OCI-LY7 (cell line): ENCODE measurements around the gene MSL3B.

Source experiments
- BruUV-seq: library from RNA; stranded (reverse); fragments of 400-500 nt; replicated peaks from 2 replicates; lab custom pipeline; 2021; lab: Mats Ljungman, UMichigan
- CTCF ChIA-PET: fragments of 300-600 bp; sonication (Branson Sonifier 250); formaldehyde crosslinking; loops from one replicate; lab custom pipeline; 2022; ENCODE audit warnings: antibody characterized with exemption; ENCODE audit not compliant: unreplicated experiment; lab: Charles Lee
- POLR2A ChIA-PET: fragments of 300-600 bp; sonication (Branson Sonifier 250); formaldehyde crosslinking; loops from one replicate; lab custom pipeline; 2022; ENCODE audit warnings: antibody characterized with exemption; lab: Charles Lee
- DNase-seq: peaks from one replicate; pipeline ENCODE4 v3.0.0-alpha.2; 2015; ENCODE audit warnings: low spot score
- H2AFZ ChIP-seq: fragments of 200-600 bp; sonication (generic), shearing (Covaris generic); 2 replicates; pipeline ENCODE4 v1.6.1; 2014; ENCODE audit warnings: mild to moderate bottlenecking, antibody characterized with exemption, low read length, moderate library complexity
- H3K27ac ChIP-seq: fragments of 200-600 bp; sonication (generic); 2 replicates; pipeline ENCODE4 v1.5.1; 2014; ENCODE audit warnings: mixed run types, low read depth, mild to moderate bottlenecking, moderate library complexity, low read length, inconsistent platforms; ENCODE audit not compliant: poor library complexity, severe bottlenecking
- H3K36me3 ChIP-seq: fragments of 200-600 bp; sonication (generic); 2 replicates; pipeline ENCODE4 v1.6.1; 2014; ENCODE audit warnings: mild to moderate bottlenecking, antibody characterized with exemption, low read length, moderate library complexity, mixed read lengths; ENCODE audit not compliant: insufficient read depth
- H3K4me1 ChIP-seq: fragments of 200-600 bp; sonication (generic); 2 replicates; pipeline ENCODE4 v1.5.1; 2014; ENCODE audit warnings: mild to moderate bottlenecking, low read length; ENCODE audit not compliant: insufficient read depth, poor library complexity, severe bottlenecking
- H3K4me2 ChIP-seq: fragments of 200-600 bp; sonication (generic); 2 replicates; pipeline ENCODE4 v1.6.1; 2014; ENCODE audit warnings: mild to moderate bottlenecking, low read length
- H3K4me3 ChIP-seq: fragments of 200-600 bp; sonication (generic); 2 replicates; pipeline ENCODE4 v1.5.1; 2014; ENCODE audit warnings: mild to moderate bottlenecking, low read depth, low read length; ENCODE audit not compliant: poor library complexity, severe bottlenecking
- H3K79me2 ChIP-seq: fragments of 200-600 bp; sonication (generic); 2 replicates; pipeline ENCODE4 v1.6.1; 2016; ENCODE audit warnings: low read depth, mild to moderate bottlenecking, low read length, moderate library complexity, mixed read lengths; ENCODE audit not compliant: insufficient read depth
- H3K9me2 ChIP-seq: fragments of 200-600 bp; sonication (generic); 2 replicates; pipeline ENCODE4 v1.6.1; 2016; ENCODE audit warnings: mild to moderate bottlenecking, low read length, mixed read lengths; ENCODE audit not compliant: insufficient read depth
- H3K9me3 ChIP-seq: fragments of 200-600 bp; sonication (generic); 2 replicates; pipeline ENCODE4 v1.6.1; 2014; ENCODE audit warnings: mild to moderate bottlenecking, mixed run types, low read length, mixed read lengths
- H4K20me1 ChIP-seq: fragments of 200-600 bp; sonication (generic); 2 replicates; pipeline ENCODE4 v1.6.1; 2014; ENCODE audit warnings: mild to moderate bottlenecking, antibody characterized with exemption, low read length, moderate library complexity, mixed read lengths; ENCODE audit not compliant: insufficient read depth
- EZH2phosphoT487 ChIP-seq: fragments of 200-600 bp; sonication (generic); IDR thresholded peaks from 2 replicates; pipeline ENCODE4 v1.6.1; 2018; ENCODE audit warnings: low read depth, borderline replicate concordance, mild to moderate bottlenecking, mixed run types, antibody characterized with exemption, low read length, moderate library complexity, mixed read lengths
- intact Hi-C: fragments of 100-400 bp; cut with micrococcal nuclease; formaldehyde crosslinking; loops from one replicate; pipeline ENCODE4 v1.10.0; 2022; ENCODE audit not compliant: unreplicated experiment
- TF ChIP-seq, protein P1 (sequence below): fragments of 200-600 bp; sonication (generic); conservative IDR thresholded peaks from 2 replicates; pipeline ENCODE4 v1.5.1; 2014; ENCODE audit warnings: mild to moderate bottlenecking, antibody characterized with exemption, low read length, moderate library complexity, mixed read lengths

Gene MSL3B

DNA sequence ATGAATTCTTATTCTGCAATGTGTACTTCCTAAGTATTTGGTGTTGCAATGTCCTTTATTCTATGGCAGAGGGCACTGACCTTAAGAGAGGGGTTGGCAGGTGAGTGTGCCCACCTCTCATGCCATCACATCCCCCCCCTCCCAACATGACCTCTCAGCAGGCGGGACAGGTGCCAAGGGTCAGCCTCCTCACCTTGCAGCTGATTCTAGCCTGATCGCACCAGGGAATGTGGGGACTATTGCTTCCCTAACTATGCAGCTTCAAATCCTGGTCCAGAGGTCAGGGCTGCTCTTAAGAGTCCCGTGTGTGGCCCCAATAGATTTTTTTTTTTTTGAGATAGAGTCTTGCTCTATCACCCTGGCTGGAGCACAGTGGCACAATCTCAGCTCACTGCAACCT lies 23.4 kb downstream of the MSL3B start:
- H3K27ac ChIP-seq: no peak overlapping the region
- H3K9me3 ChIP-seq: no peaks in the 10 kb centered on the region
- no TSS peak for BruUV-seq
- peaks cover 52% of the 10 kb centered on the region for H3K79me2 ChIP-seq
- CTCF ChIA-PET: no interaction called here
- peaks cover 9% of the 10 kb centered on the region for H4K20me1 ChIP-seq
- H3K4me1 ChIP-seq: no peaks in the 10 kb centered on the region
- intact Hi-C loops: no loop called here
- H3K4me3 ChIP-seq: no peak overlapping the region
- H3K4me2 ChIP-seq: no peak overlapping the region
- POLR2A ChIA-PET: interaction anchor here (1.2 kb wide), 1 partner anchor 16 kb away, joined by 4 read pairs; no protein-coding TSS in a partner anchor
- H2AFZ ChIP-seq: no peak overlapping the region
- no peak for DNase-seq
- no peak for TF ChIP-seq EZH2phosphoT487
- TF ChIP-seq, protein P1, sequence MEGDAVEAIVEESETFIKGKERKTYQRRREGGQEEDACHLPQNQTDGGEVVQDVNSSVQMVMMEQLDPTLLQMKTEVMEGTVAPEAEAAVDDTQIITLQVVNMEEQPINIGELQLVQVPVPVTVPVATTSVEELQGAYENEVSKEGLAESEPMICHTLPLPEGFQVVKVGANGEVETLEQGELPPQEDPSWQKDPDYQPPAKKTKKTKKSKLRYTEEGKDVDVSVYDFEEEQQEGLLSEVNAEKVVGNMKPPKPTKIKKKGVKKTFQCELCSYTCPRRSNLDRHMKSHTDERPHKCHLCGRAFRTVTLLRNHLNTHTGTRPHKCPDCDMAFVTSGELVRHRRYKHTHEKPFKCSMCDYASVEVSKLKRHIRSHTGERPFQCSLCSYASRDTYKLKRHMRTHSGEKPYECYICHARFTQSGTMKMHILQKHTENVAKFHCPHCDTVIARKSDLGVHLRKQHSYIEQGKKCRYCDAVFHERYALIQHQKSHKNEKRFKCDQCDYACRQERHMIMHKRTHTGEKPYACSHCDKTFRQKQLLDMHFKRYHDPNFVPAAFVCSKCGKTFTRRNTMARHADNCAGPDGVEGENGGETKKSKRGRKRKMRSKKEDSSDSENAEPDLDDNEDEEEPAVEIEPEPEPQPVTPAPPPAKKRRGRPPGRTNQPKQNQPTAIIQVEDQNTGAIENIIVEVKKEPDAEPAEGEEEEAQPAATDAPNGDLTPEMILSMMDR: no peak
- peaks cover 100% of the 10 kb centered on the region for H3K36me3 ChIP-seq
- no peaks in the 10 kb centered on the region for H3K9me2 ChIP-seq

DNA sequence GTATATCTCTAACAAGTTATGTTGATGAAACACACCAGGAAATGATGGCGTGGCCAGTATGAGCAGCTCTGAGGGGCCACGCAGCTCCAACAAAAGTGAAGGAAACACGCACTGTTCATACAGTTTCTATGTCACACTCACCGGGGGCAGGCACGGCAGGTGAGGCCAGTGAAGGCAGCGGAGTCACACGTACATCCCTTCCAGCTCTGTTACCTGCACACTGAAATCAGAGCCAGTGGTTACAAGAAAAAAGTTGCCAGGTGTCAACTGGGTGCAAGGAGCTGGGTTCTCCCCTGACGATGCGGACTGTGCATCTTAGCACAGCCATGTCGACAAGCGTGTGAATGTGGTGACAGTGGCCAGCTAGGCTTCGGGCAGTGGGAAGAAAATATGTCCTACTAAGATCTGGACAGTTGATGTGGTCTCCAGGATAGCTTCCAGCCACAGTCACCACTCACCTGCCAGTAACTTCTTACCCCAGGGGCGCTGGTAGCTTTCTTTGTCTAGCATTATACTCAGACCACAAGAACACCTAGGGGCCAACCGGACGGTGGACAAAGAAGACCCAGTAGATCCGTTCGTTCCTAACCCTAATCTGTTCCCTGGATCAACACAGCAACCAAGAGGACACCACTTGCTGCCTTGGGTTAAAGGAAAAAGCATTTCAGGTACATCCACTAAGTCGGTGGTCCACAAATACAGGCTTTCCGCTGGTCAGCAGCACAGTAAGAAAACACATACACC lies 23.9 kb downstream of the MSL3B start:
- Histone ChIP-seq H3K4me3 (no peak overlapping the region), H3K36me3 (peaks cover 100% of the 10 kb centered on the region), H2AFZ (no peak overlapping the region), H3K79me2 (peaks cover 55% of the 10 kb centered on the region), H3K27ac (no peak overlapping the region), H3K4me1 (no peaks in the 10 kb centered on the region), H3K4me2 (no peak overlapping the region), H3K9me2 (no peaks in the 10 kb centered on the region), H3K9me3 (no peaks in the 10 kb centered on the region), H4K20me1 (peaks cover 11% of the 10 kb centered on the region)
- intact Hi-C loops: no loop called here
- POLR2A ChIA-PET: interaction anchor here (1.2 kb wide), 1 partner anchor 17 kb away, joined by 4 read pairs; no protein-coding TSS in a partner anchor
- BruUV-seq: no TSS peak
- CTCF ChIA-PET: no interaction called here
- DNase-seq: no peak
- TF ChIP-seq EZH2phosphoT487: no peak
- TF ChIP-seq, protein P1: no peak

DNA sequence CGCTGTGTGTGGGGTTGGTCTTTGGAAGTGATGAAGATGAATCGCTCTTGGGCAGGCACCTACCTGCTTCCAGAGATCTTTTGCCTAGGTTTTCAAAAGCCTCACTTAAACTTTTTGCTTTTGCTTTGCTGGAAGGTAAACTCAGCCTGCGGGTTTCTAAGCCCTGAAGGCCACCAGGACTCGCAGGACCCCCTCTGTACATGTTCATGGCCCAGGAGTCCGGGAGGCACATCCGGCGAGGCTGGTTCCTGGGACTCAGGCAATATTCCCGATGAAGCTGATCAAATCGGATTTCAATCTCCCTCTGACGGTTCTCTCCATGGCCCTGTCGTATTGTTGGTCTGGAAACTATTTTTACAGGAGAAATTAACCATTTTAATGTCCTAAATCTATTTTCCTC lies 27.0 kb downstream of the MSL3B start:
- H3K9me3 ChIP-seq: no peaks in the 10 kb centered on the region
- intact Hi-C loops: no loop called here
- no peaks in the 10 kb centered on the region for H3K9me2 ChIP-seq
- ChIA-PET CTCF (no interaction called here), POLR2A (no interaction called here)
- no peak overlapping the region for H3K4me3 ChIP-seq
- no peak overlapping the region for H3K4me2 ChIP-seq
- H3K4me1 ChIP-seq: peaks cover 9% of the 10 kb centered on the region
- TSS peak; percentile 47 for BruUV-seq
- peaks cover 76% of the 10 kb centered on the region for H3K79me2 ChIP-seq
- H3K27ac ChIP-seq: no peak overlapping the region
- H4K20me1 ChIP-seq: peaks cover 29% of the 10 kb centered on the region
- TF ChIP-seq EZH2phosphoT487: no peak
- TF ChIP-seq, protein P1: no peak
- peaks cover 100% of the 10 kb centered on the region for H3K36me3 ChIP-seq
- DNase-seq: no peak
- no peak overlapping the region for H2AFZ ChIP-seq
